UCSD-AML1 (cell line): ENCODE results near the gene GUCA2B.

Experiments
- DNase-seq: peaks from one replicate; lab custom pipeline; 2025; ENCODE audit not compliant: unreplicated experiment; lab: John Stamatoyannopoulos, UW

GUCA2B gene

GRCh38 chr1:42165511-42166210 is 12.5 kb downstream of the GUCA2B start:
- DNase-seq, result no peak

- no peak for DNase-seq
These were observed 14.6 kb downstream of the GUCA2B start for GRCh38 chr1:42167611-42168390.

GRCh38 chr1:42168391-42168670 is 15.1 kb downstream of the GUCA2B start:
- no peak for DNase-seq

GRCh38 chr1:42168763-42169162 is 15.6 kb downstream of the GUCA2B start:
- no peak for DNase-seq

GRCh38 chr1:42170779-42171621 is 17.8 kb downstream of the GUCA2B start:
- no peak for DNase-seq

- no peak for DNase-seq
These were observed 18.6 kb downstream of the GUCA2B start for GRCh38 chr1:42171679-42172266.

GRCh38 chr1:42172381-42173133 is 19.3 kb downstream of the GUCA2B start:
- peak; percentile 39 for DNase-seq

GRCh38 chr1:42173155-42173933 is 20.1 kb downstream of the GUCA2B start:
- peak; percentile 58 for DNase-seq

GRCh38 chr1:42173961-42174735 is 20.9 kb downstream of the GUCA2B start:
- DNase-seq, result no peak

- DNase-seq, result no peak
These were observed 22.3 kb downstream of the GUCA2B start for GRCh38 chr1:42175314-42176054.

GRCh38 chr1:42176902-42177519 is 23.8 kb downstream of the GUCA2B start:
- no peak for DNase-seq

GRCh38 chr1:42177541-42177981 is 24.4 kb downstream of the GUCA2B start:
- DNase-seq, result no peak

- no peak for DNase-seq
These were observed 25.0 kb downstream of the GUCA2B start for GRCh38 chr1:42178249-42178648.

GRCh38 chr1:42179275-42179674 is 26.1 kb downstream of the GUCA2B start:
- no peak for DNase-seq

- no peak for DNase-seq
These were observed 26.7 kb downstream of the GUCA2B start for GRCh38 chr1:42179900-42180329.

GRCh38 chr1:42181687-42182086 is 28.5 kb downstream of the GUCA2B start:
- DNase-seq, result no peak

GRCh38 chr1:42183210-42183956 is 30.2 kb downstream of the GUCA2B start:
- no peak for DNase-seq
